BLaER1 (cell line): Measurements from ENCODE around the gene MAP4K4.

ENCODE experiments used
- H3K27ac ChIP-seq: shearing (Covaris generic); formaldehyde crosslinking; 2 replicates; pipeline ENCODE4 v1.8.1; 2022
- H3K27me3 ChIP-seq: shearing (Covaris generic); formaldehyde crosslinking; 2 replicates; pipeline ENCODE4 v1.8.1; 2022
- H3K36me3 ChIP-seq: shearing (Covaris generic); formaldehyde crosslinking; 2 replicates; pipeline ENCODE4 v1.8.1; 2022
- H3K4me1 ChIP-seq: shearing (Covaris generic); formaldehyde crosslinking; 2 replicates; pipeline ENCODE4 v1.8.1; 2022
- H3K4me2 ChIP-seq: shearing (Covaris generic); formaldehyde crosslinking; 2 replicates; pipeline ENCODE4 v1.8.1; 2022
- H3K4me3 ChIP-seq: shearing (Covaris generic); formaldehyde crosslinking; 2 replicates; pipeline ENCODE4 v1.8.1; 2022
- H3K9ac ChIP-seq: shearing (Covaris generic); formaldehyde crosslinking; 2 replicates; pipeline ENCODE4 v1.8.1; 2022
- H3K9me3 ChIP-seq: shearing (Covaris generic); formaldehyde crosslinking; 2 replicates; pipeline ENCODE4 v1.8.1; 2022
- H4K20me1 ChIP-seq: shearing (Covaris generic); formaldehyde crosslinking; 2 replicates; pipeline ENCODE4 v1.8.1; 2022
- Cebpa-rat ChIP-seq: shearing (Covaris generic); IDR thresholded peaks from 2 replicates; pipeline ENCODE4 v1.8.1; 2022

MAP4K4 gene

DNA sequence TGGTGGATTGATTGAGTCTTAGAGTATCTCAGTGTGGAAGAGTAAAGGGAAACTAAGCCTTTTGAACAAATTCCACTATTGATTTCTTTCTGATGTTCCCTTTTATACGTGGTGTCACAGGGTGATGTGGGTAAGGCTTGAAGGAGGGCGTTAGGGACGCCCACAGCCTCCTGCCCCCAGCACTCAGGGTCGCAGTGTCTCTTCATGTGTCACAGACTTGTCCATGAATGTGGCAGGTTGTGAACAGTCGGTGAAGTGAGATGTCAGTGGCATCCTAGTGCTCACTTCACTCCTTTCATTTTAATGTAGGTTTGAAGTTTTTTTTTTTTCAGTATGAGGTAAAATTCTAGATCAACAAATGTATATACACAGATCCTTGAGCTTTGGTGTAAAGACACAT, 171.0 kb downstream of the MAP4K4 start:
- Histone ChIP-seq H3K4me1 (no peaks in the 10 kb centered on the region), H3K9ac (no peak overlapping the region), H3K9me3 (no peaks in the 10 kb centered on the region), H3K4me2 (no peak overlapping the region), H3K36me3 (peaks cover 94% of the 10 kb centered on the region), H4K20me1 (peaks cover 31% of the 10 kb centered on the region), H3K27ac (no peak overlapping the region), H3K27me3 (no peaks in the 10 kb centered on the region), H3K4me3 (no peak overlapping the region)
- TF ChIP-seq Cebpa-rat = no peak

DNA sequence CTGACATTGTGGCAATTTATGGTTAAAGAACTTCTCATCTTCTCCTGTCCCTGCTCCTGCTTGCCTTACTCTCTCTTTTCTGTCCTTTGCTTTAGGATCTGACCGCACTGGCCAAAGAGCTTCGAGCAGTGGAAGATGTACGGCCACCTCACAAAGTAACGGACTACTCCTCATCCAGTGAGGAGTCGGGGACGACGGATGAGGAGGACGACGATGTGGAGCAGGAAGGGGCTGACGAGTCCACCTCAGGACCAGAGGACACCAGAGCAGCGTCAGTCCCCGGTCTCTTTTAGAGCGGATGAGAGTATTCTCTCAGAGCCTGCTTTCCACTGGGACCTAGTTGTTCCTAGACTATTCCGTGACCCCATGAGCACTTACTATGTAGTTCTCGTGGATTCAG, 172.0 kb downstream of the MAP4K4 start:
- H3K27me3 ChIP-seq = no peaks in the 10 kb centered on the region
- TF ChIP-seq Cebpa-rat = no peak
- no peak overlapping the region for H3K4me3 ChIP-seq
- no peak overlapping the region for H3K27ac ChIP-seq
- H3K9me3 ChIP-seq = no peaks in the 10 kb centered on the region
- H3K36me3 ChIP-seq = peaks cover 96% of the 10 kb centered on the region
- H3K9ac ChIP-seq = no peak overlapping the region
- H4K20me1 ChIP-seq = peaks cover 25% of the 10 kb centered on the region
- H3K4me2 ChIP-seq = no peak overlapping the region
- no peaks in the 10 kb centered on the region for H3K4me1 ChIP-seq

DNA sequence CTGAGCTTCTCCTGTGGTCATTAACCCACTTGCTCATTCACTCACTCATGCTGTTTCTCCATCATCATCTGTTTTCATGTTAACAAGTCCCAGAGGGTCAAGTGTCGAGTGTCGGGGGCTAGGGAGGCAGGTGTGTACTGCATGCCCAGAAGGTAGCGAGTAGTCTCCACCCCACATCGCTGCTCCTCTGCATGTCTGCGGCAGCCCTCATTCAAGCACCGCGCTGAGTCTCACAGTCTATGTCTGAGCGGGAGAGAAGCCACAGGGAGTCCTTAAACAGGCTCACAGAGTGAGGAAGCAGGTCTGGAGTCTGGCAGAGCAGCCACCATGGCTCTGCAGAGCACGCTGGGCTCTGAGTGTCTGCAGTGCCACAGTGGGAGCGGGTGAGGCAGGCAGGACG, 172.9 kb downstream of the MAP4K4 start:
- Histone ChIP-seq H3K4me3 (no peak overlapping the region), H3K36me3 (peaks cover 96% of the 10 kb centered on the region), H3K27ac (no peak overlapping the region), H4K20me1 (peaks cover 25% of the 10 kb centered on the region), H3K9me3 (no peaks in the 10 kb centered on the region), H3K27me3 (no peaks in the 10 kb centered on the region), H3K4me1 (no peaks in the 10 kb centered on the region), H3K4me2 (no peak overlapping the region), H3K9ac (no peak overlapping the region)
- TF ChIP-seq Cebpa-rat = no peak

DNA sequence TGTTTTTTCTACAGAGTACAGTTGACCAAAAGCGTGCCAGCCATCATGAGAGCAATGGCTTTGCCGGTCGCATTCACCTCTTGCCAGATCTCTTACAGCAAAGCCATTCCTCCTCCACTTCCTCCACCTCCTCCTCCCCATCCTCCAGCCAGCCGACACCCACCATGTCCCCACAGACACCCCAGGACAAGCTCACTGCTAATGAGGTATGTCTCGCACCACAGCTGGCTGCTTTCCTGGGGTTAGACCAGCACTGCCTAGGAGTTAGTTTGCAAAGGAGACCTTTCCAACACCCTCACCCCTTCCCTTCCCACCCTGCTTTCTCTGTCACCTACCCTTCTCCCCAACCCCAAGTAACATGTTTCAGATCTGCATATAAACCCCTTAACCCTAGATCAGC, 174.0 kb downstream of the MAP4K4 start:
- no peak for TF ChIP-seq Cebpa-rat
- Histone ChIP-seq H4K20me1 (peaks cover 25% of the 10 kb centered on the region), H3K27ac (no peak overlapping the region), H3K4me3 (no peak overlapping the region), H3K27me3 (no peaks in the 10 kb centered on the region), H3K4me1 (no peaks in the 10 kb centered on the region), H3K9ac (no peak overlapping the region), H3K36me3 (peaks cover 96% of the 10 kb centered on the region), H3K9me3 (no peaks in the 10 kb centered on the region), H3K4me2 (no peak overlapping the region)

DNA sequence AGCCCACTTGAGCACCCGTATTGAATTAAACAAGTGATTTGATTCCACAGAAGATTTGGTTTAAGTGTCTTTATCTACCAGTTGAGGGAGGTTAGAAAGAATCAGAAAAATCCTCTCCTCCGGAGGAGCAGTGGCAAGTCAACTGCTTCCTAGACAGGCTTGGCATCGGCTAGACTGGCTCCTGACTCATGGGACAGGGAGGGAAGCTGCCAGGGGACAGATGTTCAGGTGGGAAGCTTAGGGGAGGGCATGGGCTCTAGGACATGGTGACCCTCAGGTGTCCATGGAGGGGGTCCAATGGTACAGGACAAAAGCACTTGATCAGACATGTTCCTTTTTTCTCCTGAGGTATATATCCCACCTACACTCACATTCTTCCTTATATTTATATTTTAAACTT, 175.0 kb downstream of the MAP4K4 start:
- Histone ChIP-seq H3K4me1 (no peaks in the 10 kb centered on the region), H3K9me3 (no peaks in the 10 kb centered on the region), H3K27ac (no peak overlapping the region), H3K9ac (0 out of 2 replicates have a peak overlapping the region, but pooled peaks have one; percentile 22), H3K36me3 (peaks cover 96% of the 10 kb centered on the region), H4K20me1 (peaks cover 25% of the 10 kb centered on the region), H3K27me3 (no peaks in the 10 kb centered on the region), H3K4me3 (no peak overlapping the region), H3K4me2 (no peak overlapping the region)
- TF ChIP-seq Cebpa-rat = no peak

DNA sequence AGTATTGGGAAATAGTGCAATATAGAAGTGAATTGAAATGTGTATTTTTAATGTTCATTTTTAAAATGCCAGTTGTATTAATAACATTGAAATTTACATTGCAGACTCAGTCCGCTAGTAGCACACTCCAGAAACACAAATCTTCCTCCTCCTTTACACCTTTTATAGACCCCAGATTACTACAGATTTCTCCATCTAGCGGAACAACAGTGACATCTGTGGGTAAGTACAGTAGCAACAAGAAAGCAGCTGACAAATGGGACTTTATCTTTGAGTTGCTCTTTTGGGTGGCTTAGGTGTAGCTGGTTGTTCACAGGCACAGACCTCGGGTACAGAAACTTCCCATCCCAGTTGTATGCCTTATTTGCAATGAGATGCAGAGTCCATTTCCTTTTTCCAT, 176.0 kb downstream of the MAP4K4 start:
- Histone ChIP-seq H3K9ac (no peak overlapping the region), H3K9me3 (no peaks in the 10 kb centered on the region), H4K20me1 (peaks cover 25% of the 10 kb centered on the region), H3K27me3 (no peaks in the 10 kb centered on the region), H3K36me3 (peaks cover 96% of the 10 kb centered on the region), H3K27ac (no peak overlapping the region), H3K4me1 (no peaks in the 10 kb centered on the region), H3K4me2 (no peak overlapping the region), H3K4me3 (no peak overlapping the region)
- no peak for TF ChIP-seq Cebpa-rat

DNA sequence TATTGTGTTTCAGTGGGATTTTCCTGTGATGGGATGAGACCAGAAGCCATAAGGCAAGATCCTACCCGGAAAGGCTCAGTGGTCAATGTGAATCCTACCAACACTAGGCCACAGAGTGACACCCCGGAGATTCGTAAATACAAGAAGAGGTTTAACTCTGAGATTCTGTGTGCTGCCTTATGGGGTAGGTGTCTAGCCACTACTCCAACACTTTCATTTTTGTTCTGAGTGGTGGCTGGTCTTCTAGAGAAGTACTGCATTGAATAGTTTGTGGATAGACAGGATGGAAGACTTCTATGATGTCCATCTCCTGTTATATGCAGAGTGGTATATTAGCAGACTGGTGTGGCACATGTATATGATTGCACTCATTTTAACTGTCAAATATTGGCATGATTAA, 176.6 kb downstream of the MAP4K4 start:
- Histone ChIP-seq H3K9me3 (no peaks in the 10 kb centered on the region), H3K36me3 (peaks cover 97% of the 10 kb centered on the region), H3K9ac (no peak overlapping the region), H3K4me1 (no peaks in the 10 kb centered on the region), H3K4me2 (no peak overlapping the region), H3K4me3 (no peak overlapping the region), H3K27ac (no peak overlapping the region), H4K20me1 (peaks cover 25% of the 10 kb centered on the region), H3K27me3 (no peaks in the 10 kb centered on the region)
- no peak for TF ChIP-seq Cebpa-rat

DNA sequence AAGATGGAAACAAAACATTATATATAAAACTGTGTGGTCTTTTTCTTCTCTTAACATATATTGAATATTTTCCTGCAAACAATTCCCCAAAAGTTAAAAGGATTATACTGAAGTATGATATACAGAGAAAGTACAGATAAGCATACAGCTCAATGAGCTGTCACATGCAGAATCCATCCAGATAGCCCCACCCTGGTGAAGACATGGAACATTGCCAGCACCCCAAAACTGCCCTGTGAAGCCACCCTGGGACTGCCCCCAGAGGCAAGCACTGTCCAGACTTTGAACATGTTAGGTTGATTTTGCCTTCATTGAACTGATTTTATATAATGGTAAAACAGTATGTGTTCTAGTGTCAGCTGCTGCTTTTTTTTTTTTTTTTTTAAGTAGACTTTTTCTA, 182.0 kb downstream of the MAP4K4 start:
- no peak overlapping the region for H3K4me3 ChIP-seq
- H3K9ac ChIP-seq = no peak overlapping the region
- peaks cover 35% of the 10 kb centered on the region for H4K20me1 ChIP-seq
- TF ChIP-seq Cebpa-rat = no peak
- no peak overlapping the region for H3K4me2 ChIP-seq
- no peaks in the 10 kb centered on the region for H3K27me3 ChIP-seq
- no peaks in the 10 kb centered on the region for H3K9me3 ChIP-seq
- peaks cover 95% of the 10 kb centered on the region for H3K36me3 ChIP-seq
- peaks cover 10% of the 10 kb centered on the region for H3K4me1 ChIP-seq
- no peak overlapping the region for H3K27ac ChIP-seq

DNA sequence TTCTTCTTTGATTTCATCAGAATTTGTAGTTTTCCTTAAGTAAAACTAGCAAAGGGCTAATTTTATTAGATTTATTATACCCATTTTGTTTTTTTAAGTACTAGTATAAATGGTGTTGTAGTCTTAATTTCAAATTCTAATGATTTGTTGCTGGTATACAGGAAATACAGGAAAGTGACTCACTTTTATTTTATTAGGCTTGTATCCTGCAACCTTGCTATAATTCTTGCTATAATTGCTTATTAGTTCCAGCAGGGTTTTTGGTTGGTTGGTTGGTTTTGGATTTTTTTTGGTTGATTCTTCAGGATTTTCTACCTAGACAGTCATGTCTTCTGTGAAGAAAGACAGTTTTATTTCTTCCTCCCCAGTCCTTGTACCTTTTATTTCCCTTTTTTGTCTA, 183.6 kb downstream of the MAP4K4 start:
- Histone ChIP-seq H3K27me3 (no peaks in the 10 kb centered on the region), H3K4me2 (no peak overlapping the region), H3K4me3 (no peak overlapping the region), H3K9me3 (no peaks in the 10 kb centered on the region), H4K20me1 (peaks cover 36% of the 10 kb centered on the region), H3K36me3 (peaks cover 93% of the 10 kb centered on the region), H3K27ac (no peak overlapping the region), H3K9ac (no peak overlapping the region), H3K4me1 (peaks cover 12% of the 10 kb centered on the region)
- TF ChIP-seq Cebpa-rat = no peak

DNA sequence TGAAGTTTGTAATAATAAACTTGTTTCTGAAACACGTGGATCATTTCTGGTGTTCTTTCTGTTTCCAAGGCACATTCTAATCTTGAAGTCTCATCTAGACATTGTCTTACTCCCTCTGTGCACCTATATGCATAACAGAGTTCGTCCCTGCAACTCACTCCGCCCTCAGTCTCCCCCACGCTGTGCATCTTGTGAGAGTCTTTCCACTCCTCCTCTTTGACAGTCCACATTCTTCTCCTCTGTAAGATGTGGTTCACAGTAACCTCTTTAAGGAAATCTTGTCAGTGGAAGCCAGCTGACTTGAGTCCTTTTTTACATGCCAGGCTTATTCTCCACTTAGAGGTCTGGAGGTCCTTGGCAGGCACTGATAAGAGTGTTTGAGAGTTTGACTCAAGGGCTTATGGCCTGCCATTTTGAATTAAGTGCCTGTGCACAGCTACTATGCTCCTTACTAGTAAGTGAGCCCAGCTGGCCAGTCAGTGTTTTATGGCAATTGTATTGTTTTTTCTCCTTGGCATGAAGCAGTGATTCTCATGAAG, 185.3 kb downstream of the MAP4K4 start:
- peaks cover 36% of the 10 kb centered on the region for H4K20me1 ChIP-seq
- peaks cover 93% of the 10 kb centered on the region for H3K36me3 ChIP-seq
- TF ChIP-seq Cebpa-rat = no peak
- H3K4me3 ChIP-seq = no peak overlapping the region
- H3K4me1 ChIP-seq = peaks cover 12% of the 10 kb centered on the region
- no peaks in the 10 kb centered on the region for H3K9me3 ChIP-seq
- H3K4me2 ChIP-seq = no peak overlapping the region
- H3K9ac ChIP-seq = no peak overlapping the region
- H3K27me3 ChIP-seq = no peaks in the 10 kb centered on the region
- no peak overlapping the region for H3K27ac ChIP-seq

DNA sequence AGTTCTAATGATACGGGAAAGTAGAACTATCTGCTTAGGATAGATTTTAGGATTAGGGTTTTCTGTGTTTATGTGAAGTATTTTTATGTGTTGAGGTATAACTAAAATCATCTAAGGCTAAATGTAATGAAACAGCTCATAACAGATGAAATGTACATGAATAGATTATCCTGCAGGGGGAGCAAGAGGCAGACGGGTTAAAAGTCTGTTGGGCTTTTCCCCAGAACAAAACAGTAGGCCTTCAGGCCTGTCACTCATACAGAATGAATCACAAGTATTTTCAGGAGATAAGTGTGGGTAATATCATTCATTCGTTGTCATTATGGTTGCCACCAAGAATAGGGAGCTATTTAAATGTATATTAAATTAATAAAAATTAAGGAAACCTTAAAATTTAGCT, 186.4 kb downstream of the MAP4K4 start:
- no peaks in the 10 kb centered on the region for H3K9me3 ChIP-seq
- no peak overlapping the region for H3K9ac ChIP-seq
- no peak overlapping the region; the same call in 1 of the 2 replicates for H3K4me2 ChIP-seq
- H3K36me3 ChIP-seq = peaks cover 95% of the 10 kb centered on the region
- no peak overlapping the region for H3K4me3 ChIP-seq
- no peak overlapping the region for H3K27ac ChIP-seq
- H4K20me1 ChIP-seq = peaks cover 36% of the 10 kb centered on the region
- no peaks in the 10 kb centered on the region for H3K27me3 ChIP-seq
- peaks cover 12% of the 10 kb centered on the region for H3K4me1 ChIP-seq
- TF ChIP-seq Cebpa-rat = no peak
